GM04504 (cell line): ENCODE results near the gene UGT1A5.

Experiments used
- DNase-seq: peaks from one replicate; pipeline ENCODE4 v3.0.0-alpha.2; 2012; ENCODE audit warnings: low read depth

UGT1A5 gene

DNA sequence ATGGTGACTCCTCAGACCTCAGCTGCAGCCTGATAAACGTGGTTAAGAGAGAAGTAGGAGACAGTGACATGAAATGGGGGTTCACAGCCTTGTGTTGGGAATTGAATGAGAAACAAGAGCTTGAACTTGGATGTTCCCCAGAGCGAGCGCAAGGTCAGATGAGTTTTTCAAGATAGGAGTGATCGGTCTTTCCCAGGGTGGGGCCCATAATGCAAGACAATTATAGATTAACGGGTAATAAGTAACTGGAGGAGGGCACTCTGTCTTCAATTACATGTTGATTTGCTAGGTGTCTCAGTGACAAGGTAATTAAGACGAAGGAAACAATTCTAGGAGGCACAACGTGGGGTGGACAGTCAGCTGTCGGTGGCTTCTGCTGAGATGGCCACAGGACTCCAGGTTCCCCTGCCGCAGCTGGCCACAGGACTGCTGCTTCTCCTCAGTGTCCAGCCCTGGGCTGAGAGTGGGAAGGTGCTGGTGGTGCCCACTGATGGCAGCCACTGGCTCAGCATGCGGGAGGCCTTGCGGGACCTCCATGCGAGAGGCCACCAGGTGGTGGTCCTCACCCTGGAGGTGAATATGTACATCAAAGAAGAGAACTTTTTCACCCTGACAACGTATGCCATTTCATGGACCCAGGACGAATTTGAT is at the start of gene UGT1A5:
Gene UGT1A5 (plus strand): TSS at position 297 of the 651 bp plus-strand sequence. CDS start 85 bp downstream, at position 382.
- no peak for DNase-seq

DNA sequence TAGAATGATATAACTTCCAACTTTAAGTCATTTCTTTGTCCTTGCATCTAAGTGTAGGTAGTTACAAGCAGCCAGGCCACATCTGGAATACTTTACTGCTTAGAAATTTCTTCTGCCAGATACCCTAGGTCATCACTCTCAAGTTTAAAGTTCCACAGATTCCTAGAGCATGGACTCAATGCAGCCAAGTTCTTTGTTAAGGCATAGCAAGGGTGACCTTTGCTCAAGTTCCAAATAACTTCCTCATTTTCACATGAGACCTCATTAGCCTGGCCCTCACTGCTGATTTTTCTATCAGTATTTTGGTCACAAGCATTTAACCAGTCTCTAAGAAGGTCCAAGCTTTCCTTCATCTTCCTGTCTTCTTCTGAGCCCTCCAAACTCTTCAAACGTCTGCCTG is 48.8 kb upstream of the UGT1A5 start:
- DNase-seq, result no peak

DNA sequence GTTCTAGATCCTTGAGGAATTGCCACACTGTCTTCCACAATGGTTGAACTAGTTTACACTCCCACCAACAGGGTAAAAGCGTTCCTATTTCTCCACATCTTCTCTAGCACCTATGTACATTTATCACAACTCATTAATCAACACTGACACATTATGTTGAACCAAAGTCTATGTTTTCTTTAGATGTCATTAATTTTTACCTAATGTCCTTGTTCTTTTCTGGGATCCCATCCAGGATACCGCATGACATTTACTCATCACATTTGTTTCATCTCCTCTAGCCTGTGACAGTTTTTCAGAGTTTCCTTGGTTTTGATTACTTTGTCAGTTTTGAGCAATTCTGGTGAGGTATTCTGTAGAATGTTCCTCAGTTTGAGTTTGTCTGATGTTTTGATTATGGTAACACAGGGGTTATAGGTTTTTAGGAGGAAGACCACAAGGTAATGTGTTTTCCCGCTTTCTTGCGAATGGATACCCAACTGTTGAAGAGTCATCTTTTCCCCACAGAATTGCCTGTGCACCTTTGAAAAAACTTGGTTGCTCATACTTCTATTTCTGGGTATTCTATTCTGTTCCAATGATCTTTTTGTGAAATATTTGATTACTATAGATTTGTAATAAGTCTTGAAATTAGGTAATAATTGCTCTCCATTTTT is 44.0 kb upstream of the UGT1A5 start:
- no peak for DNase-seq

DNA sequence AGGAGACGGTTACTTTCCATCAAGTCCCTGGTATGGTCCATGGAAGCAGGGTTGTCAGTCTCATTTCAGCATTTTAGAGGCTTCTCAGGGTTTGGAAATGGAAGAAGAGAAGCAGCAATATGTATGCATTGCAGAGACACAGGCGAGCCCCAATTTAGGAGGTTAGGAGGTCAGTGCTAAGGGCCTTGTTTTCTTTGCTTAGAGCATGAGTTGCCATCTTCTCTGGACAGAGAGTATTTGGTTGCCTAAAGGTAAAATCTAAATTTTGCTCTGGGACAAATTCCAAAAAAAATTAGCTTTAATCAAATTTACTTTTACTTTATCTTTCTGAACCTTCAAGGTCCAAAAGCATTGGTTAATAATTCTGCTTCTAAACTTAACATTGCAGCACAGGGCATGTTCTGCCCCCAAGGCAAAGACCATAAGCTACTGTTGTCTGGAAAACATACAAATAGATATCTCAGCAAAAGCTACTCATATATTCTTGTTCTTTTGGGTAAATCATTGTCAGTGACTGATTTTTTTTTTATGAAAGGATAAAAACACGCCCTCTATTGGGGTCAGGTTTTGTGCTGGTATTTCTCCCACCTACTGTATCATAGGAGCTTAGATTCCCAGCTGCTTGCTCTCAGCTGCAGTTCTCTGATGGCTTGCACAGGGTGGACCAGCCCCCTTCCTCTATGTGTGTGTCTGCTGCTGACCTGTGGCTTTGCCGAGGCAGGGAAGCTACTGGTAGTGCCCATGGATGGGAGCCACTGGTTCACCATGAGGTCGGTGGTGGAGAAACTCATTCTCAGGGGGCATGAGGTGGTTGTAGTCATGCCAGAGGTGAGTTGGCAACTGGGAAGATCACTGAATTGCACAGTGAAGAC is 41.2 kb upstream of the UGT1A5 start, which contains the start of gene UGT1A9:
Gene UGT1A9 (plus strand): TSS at position 609 of the 872 bp plus-strand sequence. CDS start 37 bp downstream, at position 646.
- DNase-seq, result no peak

DNA sequence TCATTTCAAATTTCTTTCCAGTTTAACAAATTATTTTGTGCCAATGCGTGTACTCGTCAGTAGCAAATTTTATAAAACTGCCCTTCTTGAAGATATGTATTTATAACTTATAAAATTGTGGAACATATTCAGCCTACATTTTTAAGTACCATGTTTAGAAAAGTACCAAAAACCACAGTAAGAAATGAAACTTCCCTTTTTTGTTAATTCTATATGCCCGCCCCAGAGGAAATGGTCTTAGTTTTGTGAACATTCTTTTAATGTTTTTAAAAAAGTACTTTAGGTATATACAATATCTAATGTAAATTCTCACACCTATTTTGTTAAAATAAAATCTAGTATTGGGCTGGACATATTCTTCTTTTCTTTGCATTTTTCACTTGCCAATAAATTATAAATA is 39.8 kb upstream of the UGT1A5 start:
- DNase-seq, result no peak

- no peak for DNase-seq
These were observed 38.8 kb upstream of the UGT1A5 start for GRCh38 chr2:233673896-233674295.

GRCh38 chr2:233674314-233674713 is 38.4 kb upstream of the UGT1A5 start:
- no peak for DNase-seq

DNA sequence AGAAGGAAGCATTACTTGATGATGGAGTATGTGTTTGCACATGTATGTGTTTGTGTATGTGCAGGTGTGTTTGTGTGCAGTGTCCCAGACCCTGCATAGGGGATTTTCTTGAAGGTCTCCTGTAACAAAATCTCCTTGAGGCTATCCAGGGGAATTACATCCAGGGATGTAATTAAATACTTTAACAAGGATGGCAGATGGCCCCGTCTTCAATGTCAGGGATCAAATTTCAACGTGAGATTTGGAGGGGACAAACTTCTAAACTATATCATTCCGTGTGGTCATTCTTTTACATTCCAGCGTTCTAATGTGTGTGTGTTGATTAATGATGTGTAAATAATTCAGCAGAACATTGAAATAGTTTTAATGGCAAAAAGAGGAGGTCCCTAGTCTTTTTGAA is 37.7 kb upstream of the UGT1A5 start:
- DNase-seq, result no peak

DNA sequence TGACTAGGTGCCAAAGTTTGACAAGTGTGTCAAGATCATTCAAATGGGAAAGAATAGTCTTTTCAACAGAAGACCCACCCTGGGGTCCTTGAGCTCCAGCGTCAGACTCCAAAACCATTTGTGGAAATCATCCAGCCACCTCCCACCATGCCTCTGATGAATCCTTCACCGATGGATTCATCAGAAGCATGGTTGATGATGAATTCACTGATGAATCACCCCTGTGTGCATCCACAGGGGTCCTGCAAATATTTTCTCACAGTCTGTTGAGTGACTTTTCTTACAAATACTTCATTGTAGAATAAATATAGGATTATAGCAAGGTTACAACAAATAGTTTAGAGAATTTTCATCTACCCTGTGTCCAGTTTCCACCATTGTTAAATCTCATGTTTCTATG is 36.7 kb upstream of the UGT1A5 start:
- DNase-seq, result no peak

DNA sequence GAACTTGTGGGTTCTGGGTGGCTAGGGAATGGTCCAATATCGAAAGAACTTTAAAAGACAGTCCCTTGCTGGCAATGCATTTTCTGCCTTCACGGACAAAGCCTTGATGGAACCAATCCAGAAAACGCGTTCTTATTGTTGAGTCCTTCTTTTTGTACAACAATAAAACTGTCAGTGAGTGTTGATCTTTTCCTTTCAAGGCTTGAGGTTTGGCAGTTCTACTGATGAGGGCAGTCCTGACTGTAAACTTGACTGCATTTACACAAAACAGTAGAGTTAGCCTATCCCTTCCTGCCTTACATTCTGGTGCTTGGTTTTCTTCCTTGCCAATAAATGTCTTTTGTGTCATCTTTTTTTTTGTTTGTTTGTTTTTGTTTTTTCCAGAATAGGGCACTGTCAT is 33.5 kb upstream of the UGT1A5 start:
- DNase-seq, result no peak

- DNase-seq, result no peak
These were observed 32.2 kb upstream of the UGT1A5 start for GRCh38 chr2:233680361-233681045.

DNA sequence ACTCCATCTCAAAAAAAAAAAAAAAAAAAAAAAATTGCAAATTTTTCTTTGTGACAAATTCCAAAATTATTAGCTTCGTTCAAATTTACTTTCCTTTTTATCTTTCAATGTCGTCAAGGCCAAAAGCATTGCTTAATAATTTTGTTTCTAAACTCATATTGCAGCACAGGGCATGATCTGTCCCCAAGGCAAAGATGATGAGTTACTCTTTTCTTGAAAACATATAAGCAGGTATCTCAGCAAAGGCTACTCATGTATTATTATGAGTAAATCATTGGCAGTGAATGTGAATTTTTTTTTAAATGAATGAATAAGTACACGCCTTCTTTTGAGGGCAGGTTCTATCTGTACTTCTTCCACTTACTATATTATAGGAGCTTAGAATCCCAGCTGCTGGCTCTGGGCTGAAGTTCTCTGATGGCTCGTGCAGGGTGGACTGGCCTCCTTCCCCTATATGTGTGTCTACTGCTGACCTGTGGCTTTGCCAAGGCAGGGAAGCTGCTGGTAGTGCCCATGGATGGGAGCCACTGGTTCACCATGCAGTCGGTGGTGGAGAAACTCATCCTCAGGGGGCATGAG is 31.1 kb upstream of the UGT1A5 start, which contains the start of gene UGT1A7:
Gene UGT1A7 (plus strand): TSS at position 381 of the 579 bp plus-strand sequence. CDS start 37 bp downstream, at position 418.
- no peak for DNase-seq

DNA sequence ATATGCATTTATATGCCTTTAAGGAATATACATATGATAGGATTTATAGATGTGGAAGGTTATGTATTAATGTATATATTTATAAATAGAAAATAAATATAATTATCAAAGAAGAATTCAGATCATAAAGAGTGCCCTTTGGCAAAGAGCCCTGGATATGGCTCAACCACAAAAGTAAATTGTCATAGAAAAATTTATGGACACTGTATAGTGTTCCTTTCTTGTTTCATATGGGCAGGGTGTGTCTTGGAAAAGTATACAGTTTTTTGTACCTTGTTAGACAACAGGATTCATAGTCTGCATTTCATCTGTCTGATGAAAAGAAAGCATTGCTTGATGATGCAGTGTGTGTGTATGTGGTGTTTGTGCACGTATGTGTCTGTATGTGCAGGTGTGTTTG is 28.1 kb upstream of the UGT1A5 start:
- DNase-seq, result no peak

- DNase-seq, result no peak
These were observed 25.8 kb upstream of the UGT1A5 start for GRCh38 chr2:233686928-233687327.

- DNase-seq, result no peak
These were observed 24.4 kb upstream of the UGT1A5 start for GRCh38 chr2:233688341-233688740.

DNA sequence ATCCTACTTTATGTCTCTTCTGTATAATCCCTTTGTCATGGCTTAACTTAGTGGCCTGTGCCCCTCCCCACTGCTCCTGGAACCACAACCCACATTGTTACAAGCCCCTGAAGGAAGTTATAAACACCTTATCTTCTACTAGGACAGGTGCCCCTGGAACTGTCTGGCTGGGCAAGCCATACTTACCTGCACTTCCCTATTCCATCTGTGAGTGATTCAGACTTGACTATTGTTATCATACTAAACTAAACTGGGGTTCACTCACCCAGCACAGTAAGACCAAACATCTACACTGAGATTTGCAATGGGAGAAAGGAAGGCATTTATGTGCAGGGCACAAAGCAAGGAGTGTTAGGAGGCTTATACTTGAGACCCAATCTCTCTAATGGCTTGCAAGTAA is 23.7 kb upstream of the UGT1A5 start:
- no peak for DNase-seq

GRCh38 chr2:233689501-233689900 is 23.2 kb upstream of the UGT1A5 start:
- no peak for DNase-seq

- DNase-seq, result no peak
These were observed 22.3 kb upstream of the UGT1A5 start for GRCh38 chr2:233690444-233690843.

GRCh38 chr2:233691443-233692433 is 21.0 kb upstream of the UGT1A5 start:
- no peak for DNase-seq

DNA sequence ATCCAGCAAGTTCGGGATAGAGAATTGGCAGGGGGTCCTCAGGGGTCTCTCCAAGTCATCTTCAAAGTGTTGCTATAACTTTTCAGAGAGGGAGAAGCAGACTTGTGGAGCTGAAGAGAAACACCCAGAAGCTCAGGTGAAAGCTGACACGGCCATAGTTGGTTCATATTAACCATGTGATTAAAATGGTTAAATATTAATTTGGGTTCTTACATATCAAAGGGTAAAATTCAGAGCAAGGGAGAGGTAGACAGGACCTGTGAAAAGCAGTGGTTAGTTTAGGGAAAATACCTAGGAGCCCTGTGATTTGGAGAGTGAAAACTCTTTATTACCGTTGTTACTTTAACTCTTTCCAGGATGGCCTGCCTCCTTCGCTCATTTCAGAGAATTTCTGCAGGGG is 20.1 kb upstream of the UGT1A5 start, which contains the start of gene UGT1A6:
Gene UGT1A6 (plus strand): TSS at position 243 of the 400 bp plus-strand sequence. CDS start 115 bp downstream, at position 358.
- DNase-seq, result no peak
